HCT116 (cell line): Measurements from ENCODE around the gene KCNC1. TPM values are rescaled to one million over a fixed set of nuclear protein-coding genes. Genes with fewer than 3 reads are reported as not detected.

Experiments
- ATAC-seq: fragments of 200-7000 bp; cut with Tn5 transposase; 2 replicates; pipeline ENCODE4 v1.9.1; 2020; ENCODE audit warnings: mild to moderate bottlenecking, moderate library complexity
- BruUV-seq: library from RNA; stranded (reverse); fragments of 400-500 nt; replicated peaks from 2 replicates; lab custom pipeline; 2021; lab: Mats Ljungman, UMichigan
- CTCF ChIA-PET: fragments of 300-600 bp; sonication (Branson Sonifier 250); formaldehyde crosslinking; loops from one replicate; lab custom pipeline; 2021; ENCODE audit warnings: antibody characterized with exemption; lab: Charles Lee
- POLR2A ChIA-PET: fragments of 300-600, 350-600 bp; sonication (Branson Sonifier 250); formaldehyde crosslinking; loops from one replicate; lab custom pipeline; 2021; ENCODE audit warnings: antibody characterized with exemption; lab: Charles Lee
- RAD21 ChIA-PET, 2 experiments: fragments of 300-600 bp; sonication (Branson Sonifier 250); formaldehyde crosslinking; loops; one replicate each; lab custom pipeline; 2023; ENCODE audit warnings: low total read pairs in 2 of 2; ENCODE audit not compliant: uncharacterized antibody in 2 of 2, unreplicated experiment in 2 of 2, low non-redundant PET in 1 of 2; lab: Charles Lee
- DNase-seq: peaks from one replicate; pipeline ENCODE4 v3.0.0-alpha.2; 2010; ENCODE audit warnings: low read depth, low spot score
- H2AFZ ChIP-seq: fragments of 200-600 bp; shearing (Covaris generic), sonication (generic); 2 replicates; pipeline ENCODE4 v1.6.1; 2017; ENCODE audit warnings: low read depth, mixed run types, mixed read lengths, antibody characterized with exemption, low read length; ENCODE audit not compliant: poor library complexity, severe bottlenecking
- H3K27ac ChIP-seq: 2 replicates; pipeline ENCODE4 v1.5.1; 2012; ENCODE audit warnings: low read depth, low read length
- H3K27me3 ChIP-seq: fragments of 200-600 bp; sonication (generic); 2 replicates; pipeline ENCODE4 v1.6.1; 2016; ENCODE audit warnings: mixed run types, low read length, mixed read lengths; ENCODE audit not compliant: insufficient read depth
- H3K36me3 ChIP-seq, 2 experiments: fragments of 200-500 bp in 1 of 2; fragments of 200-600 bp in 1 of 2; sonication (Bioruptor generic) in 1 of 2; sonication (generic) in 1 of 2; 2 replicates each; pipeline versions ENCODE4 v1.5.1 to v1.6.1; 2014 to 2016; ENCODE audit warnings: low read length in 2 of 2, inconsistent platforms in 1 of 2, mixed read lengths in 1 of 2, mixed run types in 1 of 2; ENCODE audit not compliant: insufficient read depth in 2 of 2, control insufficient read depth in 1 of 2
- H3K4me1 ChIP-seq, 2 experiments: fragments of 200-600 bp in 1 of 2; sonication (generic) in 1 of 2; 2 replicates each; pipeline versions ENCODE4 v1.5.1 to v1.6.1; 2012 to 2017; ENCODE audit warnings: low read length in 2 of 2, inconsistent platforms in 1 of 2, mild to moderate bottlenecking in 1 of 2, mixed read lengths in 1 of 2, mixed run types in 1 of 2, moderate library complexity in 1 of 2; ENCODE audit not compliant: insufficient read depth in 2 of 2, control insufficient read depth in 1 of 2
- H3K4me2 ChIP-seq: fragments of 200-600 bp; sonication (generic); 2 replicates; pipeline ENCODE4 v1.6.1; 2017; ENCODE audit warnings: mixed run types, low read length, mixed read lengths
- H3K4me3 ChIP-seq, 2 experiments: fragments of 200-600 bp in 1 of 2; sonication (generic) in 1 of 2; replicated peaks in 1 of 2; 2 replicates each; pipeline ENCODE4 v1.5.1; 2011 to 2016; ENCODE audit warnings: low read length in 2 of 2, control low read depth in 1 of 2, low read depth in 1 of 2, mild to moderate bottlenecking in 1 of 2, mixed read lengths in 1 of 2, mixed run types in 1 of 2
- H3K79me2 ChIP-seq: fragments of 200-600 bp; sonication (generic); 2 replicates; pipeline ENCODE4 v1.6.1; 2017; ENCODE audit warnings: mild to moderate bottlenecking, mixed run types, low read length, moderate library complexity, mixed read lengths; ENCODE audit not compliant: insufficient read depth
- H3K9ac ChIP-seq: fragments of 200-600 bp; sonication (generic); 2 replicates; pipeline ENCODE4 v1.6.1; 2016; ENCODE audit warnings: low read length, mixed read lengths
- H3K9me2 ChIP-seq: fragments of 200-600 bp; sonication (generic), shearing (Covaris generic); 2 replicates; pipeline ENCODE4 v1.6.1; 2017; ENCODE audit warnings: mixed run types, mild to moderate bottlenecking, moderate library complexity; ENCODE audit not compliant: insufficient read depth
- H3K9me3 ChIP-seq, 2 experiments: fragments of 200-500 bp in 1 of 2; fragments of 200-600 bp in 1 of 2; sonication (Bioruptor generic) in 1 of 2; sonication (generic) in 1 of 2; 2 replicates each; pipeline ENCODE4 v1.6.1; 2014 to 2017; ENCODE audit warnings: low read length in 2 of 2, mixed read lengths in 2 of 2, inconsistent platforms in 1 of 2, low read depth in 1 of 2, mild to moderate bottlenecking in 1 of 2, mixed run types in 1 of 2, moderate library complexity in 1 of 2; ENCODE audit not compliant: control insufficient read depth in 1 of 2, insufficient read depth in 1 of 2
- H4K20me1 ChIP-seq: fragments of 200-600 bp; sonication (generic), shearing (Covaris generic); 2 replicates; pipeline ENCODE4 v1.6.1; 2017; ENCODE audit warnings: mixed run types, mild to moderate bottlenecking, moderate library complexity; ENCODE audit not compliant: insufficient read depth
- EZH2 ChIP-seq: fragments of 200-600 bp; sonication (generic); IDR thresholded peaks from 2 replicates; pipeline ENCODE4 v1.6.1; 2017; ENCODE audit warnings: antibody characterized with exemption, mixed run types
- EZH2phosphoT487 ChIP-seq: fragments of 200-600 bp; IDR thresholded peaks from 2 replicates; pipeline ENCODE4 v1.6.1; 2018; ENCODE audit warnings: antibody characterized with exemption, borderline replicate concordance
- RAD21 ChIP-seq: IDR thresholded peaks from 2 replicates; pipeline ENCODE4 v1.6.1; 2012; ENCODE audit warnings: low read depth, mild to moderate bottlenecking
- REST ChIP-seq: IDR thresholded peaks from 2 replicates; pipeline ENCODE4 v1.6.1; 2012; ENCODE audit warnings: low read depth
- intact Hi-C: fragments of 100-400 bp; cut with micrococcal nuclease; formaldehyde crosslinking; loops from 2 replicates; pipeline ENCODE4 v1.10.0; 2022
- total RNA-seq: library from RNA; stranded (reverse); gene quantifications from one replicate; pipeline ENCODE4 v1.2.1, GENCODE V29; 2021; ENCODE audit not compliant: unreplicated experiment
- TF ChIP-seq, protein P1 (sequence below), 3 experiments: fragments of 200-600 bp in 1 of 3; sonication (generic) in 1 of 3; IDR thresholded peaks in 2 of 3; conservative IDR thresholded peaks in 1 of 3; 2 replicates each; pipeline ENCODE4 v1.5.1; 2012 to 2017; ENCODE audit warnings: low read depth in 2 of 3, low read length in 2 of 3, antibody characterized with exemption in 1 of 3, borderline replicate concordance in 1 of 3, control low read depth in 1 of 3, mild to moderate bottlenecking in 1 of 3, mixed read lengths in 1 of 3, mixed run types in 1 of 3, moderate library complexity in 1 of 3; ENCODE audit not compliant: insufficient read depth in 1 of 3

KCNC1 gene
- total RNA-seq, 1 experiment from 2014 or later, result 0.12 TPM

GRCh38 chr11:17697175-17697949 is 37.2 kb upstream of the KCNC1 start (continued):
- TF ChIP-seq REST (no peak), RAD21 (no peak)

- ChIA-PET CTCF (no interaction called here), RAD21 (no interaction called here), POLR2A (no interaction called here)
- Histone ChIP-seq H2AFZ (no peak overlapping the region), H3K4me3 (no peak overlapping the region), H3K36me3 (no peaks in the 10 kb centered on the region), H3K9ac (no peak overlapping the region), H3K9me3 (no peaks in the 10 kb centered on the region), H3K4me2 (no peak overlapping the region), H3K4me1 (peaks cover 0 to 6% of the 10 kb centered on the region in 2 experiments; a peak in 1 of 4 replicates), H3K79me2 (no peaks in the 10 kb centered on the region), H4K20me1 (no peaks in the 10 kb centered on the region), H3K9me2 (no peaks in the 10 kb centered on the region), H3K27ac (no peak overlapping the region), H3K27me3 (no peaks in the 10 kb centered on the region)
- ATAC-seq (no peak), DNase-seq (no peak)
- intact Hi-C loops, result no loop called here
- TF ChIP-seq EZH2phosphoT487 (no peak), EZH2 (no peak)
- TF ChIP-seq, protein P1, sequence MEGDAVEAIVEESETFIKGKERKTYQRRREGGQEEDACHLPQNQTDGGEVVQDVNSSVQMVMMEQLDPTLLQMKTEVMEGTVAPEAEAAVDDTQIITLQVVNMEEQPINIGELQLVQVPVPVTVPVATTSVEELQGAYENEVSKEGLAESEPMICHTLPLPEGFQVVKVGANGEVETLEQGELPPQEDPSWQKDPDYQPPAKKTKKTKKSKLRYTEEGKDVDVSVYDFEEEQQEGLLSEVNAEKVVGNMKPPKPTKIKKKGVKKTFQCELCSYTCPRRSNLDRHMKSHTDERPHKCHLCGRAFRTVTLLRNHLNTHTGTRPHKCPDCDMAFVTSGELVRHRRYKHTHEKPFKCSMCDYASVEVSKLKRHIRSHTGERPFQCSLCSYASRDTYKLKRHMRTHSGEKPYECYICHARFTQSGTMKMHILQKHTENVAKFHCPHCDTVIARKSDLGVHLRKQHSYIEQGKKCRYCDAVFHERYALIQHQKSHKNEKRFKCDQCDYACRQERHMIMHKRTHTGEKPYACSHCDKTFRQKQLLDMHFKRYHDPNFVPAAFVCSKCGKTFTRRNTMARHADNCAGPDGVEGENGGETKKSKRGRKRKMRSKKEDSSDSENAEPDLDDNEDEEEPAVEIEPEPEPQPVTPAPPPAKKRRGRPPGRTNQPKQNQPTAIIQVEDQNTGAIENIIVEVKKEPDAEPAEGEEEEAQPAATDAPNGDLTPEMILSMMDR (IDR thresholded peaks at IDR 0.05 in 2 of 3, conservative IDR thresholded peaks at IDR 0.05 in 1 of 3; ENCODE audit: borderline replicate concordance in 1 of 3, insufficient read depth in 1 of 3, low read depth in 2 of 3, low read length in 2 of 3), result no peak
- no TSS peak for BruUV-seq
Observed at GRCh38 chr11:17699147-17700114, 35.1 kb upstream of the KCNC1 start.
